Measurements from ENCODE around the gene GRM7. TPM values are rescaled to one million over a fixed set of nuclear protein-coding genes. Genes with fewer than 3 reads are reported as not detected.

Gene GRM7
- total RNA-seq, 1 experiment from 2014 or later: 0.28 TPM

DNA sequence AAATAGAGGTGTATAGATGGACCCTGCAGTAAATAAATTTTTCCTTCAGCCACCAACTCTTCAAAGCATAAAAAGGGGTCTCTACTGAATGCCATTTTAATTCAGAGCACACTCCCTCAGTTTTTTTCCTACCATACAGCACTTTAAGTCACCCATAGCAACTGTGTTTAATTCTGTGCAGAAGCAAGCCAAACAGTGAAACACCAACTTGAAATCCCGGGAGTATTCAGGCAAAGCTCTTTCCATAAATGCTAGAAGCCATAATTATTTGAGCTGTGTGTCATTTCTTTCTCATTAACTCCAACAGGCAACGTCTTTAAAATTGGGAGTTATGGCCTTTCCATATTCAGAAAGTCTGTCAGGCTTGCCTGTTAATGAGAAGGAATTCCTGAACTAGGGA is 562.1 kb downstream of the GRM7 start:
- no peak for DNase-seq
- Histone ChIP-seq H4K91ac (ENCODE audit: insufficient read length, low read depth, low read length) (no peak overlapping the region), H3T11ph (ENCODE audit: low read length) (no peak overlapping the region), H3K14ac (ENCODE audit: insufficient read depth, low read length) (no peak overlapping the region), H3K4me1 (ENCODE audit: insufficient read depth, low read length) (no peaks in the 10 kb centered on the region), H3K23ac (ENCODE audit: insufficient read length, low read depth, low read length) (no peak overlapping the region), H2AFZ (ENCODE audit: low read length) (no peak overlapping the region), H2BK12ac (ENCODE audit: insufficient read length, low read depth, low read length) (no peak overlapping the region), H3K27me3 (ENCODE audit: insufficient read depth, low read length) (no peaks in the 10 kb centered on the region), H4K5ac (ENCODE audit: insufficient read length, low read depth, low read length) (no peak overlapping the region), H3K23me2 (ENCODE audit: insufficient read length, low read depth, low read length, poor library complexity, severe bottlenecking) (no peaks in the 10 kb centered on the region), H3K18ac (ENCODE audit: insufficient read length, low read depth, low read length) (no peak overlapping the region), H3K4me2 (ENCODE audit: insufficient read depth, insufficient read length, low read length) (no peak overlapping the region), H4K20me1 (ENCODE audit: control insufficient read depth, insufficient read depth, insufficient read length) (no peaks in the 10 kb centered on the region), H2BK5ac (ENCODE audit: insufficient read length, low read length) (no peak overlapping the region), H3K4ac (ENCODE audit: low read depth, low read length) (no peak overlapping the region), H3K79me1 (ENCODE audit: insufficient read depth, low read depth, low read length, poor library complexity, severe bottlenecking) (no peaks in the 10 kb centered on the region), H2AK5ac (ENCODE audit: insufficient read length, low read length) (no peak overlapping the region), H2BK15ac (ENCODE audit: low read depth, low read length) (no peak overlapping the region), H3K9ac (ENCODE audit: extremely low read depth, insufficient read length, low read length) (no peak overlapping the region), H3K27ac (ENCODE audit: insufficient read length, low read depth, low read length) (no peak overlapping the region), H4K8ac (replicated peaks; ENCODE audit: insufficient read length, low read depth, low read length) (no peak overlapping the region), H2BK120ac (ENCODE audit: low read depth, low read length, poor library complexity, severe bottlenecking) (no peak overlapping the region), H3K56ac (ENCODE audit: insufficient read length, low read depth, low read length) (no peak overlapping the region), H3K9me3 (ENCODE audit: control insufficient read depth, low read depth, low read length) (no peaks in the 10 kb centered on the region), H2BK20ac (ENCODE audit: low read depth, low read length, poor library complexity, severe bottlenecking) (no peak overlapping the region), H3K79me2 (ENCODE audit: insufficient read depth, low read length) (no peaks in the 10 kb centered on the region)
- no peak overlapping the region for H3K27ac Mint-ChIP-seq
- H3K4me1 Mint-ChIP-seq: peaks cover 0 to 2% of the 10 kb centered on the region in 2 experiments; a peak in 1 of 4 replicates
- no peak overlapping the region for H3K4me3 Mint-ChIP-seq
- H3K9me3 Mint-ChIP-seq: no peaks in the 10 kb centered on the region
- no peaks in the 10 kb centered on the region for H3K27me3 Mint-ChIP-seq (ENCODE audit: low read depth)
- WGBS (ENCODE audit: extremely low coverage, insufficient read length, low lambda C conversion rate): no CpG with 5 or more reads among the region's 2 CpGs
- TF ChIP-seq, protein P1, sequence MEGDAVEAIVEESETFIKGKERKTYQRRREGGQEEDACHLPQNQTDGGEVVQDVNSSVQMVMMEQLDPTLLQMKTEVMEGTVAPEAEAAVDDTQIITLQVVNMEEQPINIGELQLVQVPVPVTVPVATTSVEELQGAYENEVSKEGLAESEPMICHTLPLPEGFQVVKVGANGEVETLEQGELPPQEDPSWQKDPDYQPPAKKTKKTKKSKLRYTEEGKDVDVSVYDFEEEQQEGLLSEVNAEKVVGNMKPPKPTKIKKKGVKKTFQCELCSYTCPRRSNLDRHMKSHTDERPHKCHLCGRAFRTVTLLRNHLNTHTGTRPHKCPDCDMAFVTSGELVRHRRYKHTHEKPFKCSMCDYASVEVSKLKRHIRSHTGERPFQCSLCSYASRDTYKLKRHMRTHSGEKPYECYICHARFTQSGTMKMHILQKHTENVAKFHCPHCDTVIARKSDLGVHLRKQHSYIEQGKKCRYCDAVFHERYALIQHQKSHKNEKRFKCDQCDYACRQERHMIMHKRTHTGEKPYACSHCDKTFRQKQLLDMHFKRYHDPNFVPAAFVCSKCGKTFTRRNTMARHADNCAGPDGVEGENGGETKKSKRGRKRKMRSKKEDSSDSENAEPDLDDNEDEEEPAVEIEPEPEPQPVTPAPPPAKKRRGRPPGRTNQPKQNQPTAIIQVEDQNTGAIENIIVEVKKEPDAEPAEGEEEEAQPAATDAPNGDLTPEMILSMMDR (conservative IDR thresholded peaks at IDR 0.05): no peak
- H3K36me3 Mint-ChIP-seq (ENCODE audit: insufficient read depth in 1 of 3, low read depth in 3 of 3): no peaks in the 10 kb centered on the region
